Measurements from ENCODE around the gene CFAP99. TPM values are rescaled to one million over a fixed set of nuclear protein-coding genes. Genes with fewer than 3 reads are reported as not detected.

The CFAP99 gene
- total RNA-seq, 2 experiments from 2014 or later = not detected

DNA sequence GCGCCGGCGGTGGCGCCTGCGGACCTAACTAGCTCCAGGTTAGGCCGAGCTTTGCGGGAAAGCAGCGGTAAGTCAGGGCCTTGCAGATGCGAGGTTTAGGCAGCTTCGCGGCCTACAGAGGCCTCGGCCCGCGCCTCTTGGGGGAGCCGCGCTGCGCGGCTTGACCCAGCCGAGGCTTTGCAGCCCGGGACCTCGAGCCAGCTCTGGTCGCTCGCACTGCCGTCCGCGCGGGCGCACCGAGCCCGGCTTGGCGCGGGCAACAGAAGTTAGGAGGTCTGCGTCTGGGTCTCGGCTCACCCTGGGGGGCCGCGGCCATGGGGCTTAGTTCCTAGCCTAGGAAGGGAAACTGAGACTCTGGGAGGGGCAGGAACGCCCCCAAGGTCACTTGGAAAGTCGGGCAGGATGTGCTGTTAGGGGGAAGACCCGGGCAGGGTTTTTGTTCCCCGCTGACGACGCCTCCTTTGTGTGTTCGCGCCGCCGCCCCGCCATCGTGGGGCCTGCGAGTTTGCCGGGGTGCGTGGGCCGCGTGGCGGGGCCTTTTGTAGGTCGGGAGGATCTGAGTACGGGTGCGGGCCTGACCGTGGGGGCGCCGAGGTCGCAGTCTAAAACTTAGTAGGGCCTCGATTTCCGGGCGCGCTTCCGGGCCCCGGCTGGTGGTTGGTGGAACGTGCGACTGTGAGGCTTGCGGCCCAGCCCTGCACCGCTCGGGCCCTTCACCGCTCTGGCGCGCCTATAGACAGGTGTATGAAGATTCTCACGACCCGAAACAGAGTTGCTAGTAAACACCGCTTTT, 50.6 kb downstream of the CFAP99 start:
- POLR2A ChIA-PET = interaction anchor here (0.6 to 3.1 kb wide), 26 partner anchors 9 to 756 kb away, joined by 3 to 39 read pairs (median 4); partner anchors contain the start of genes CFAP99, FAM193A, MXD4 and NSD2
- Mint-ChIP-seq H3K9me3 (ENCODE audit: insufficient read depth) (no peaks in the 10 kb centered on the region), H3K4me1 (ENCODE audit: low read depth) (peaks cover 43% of the 10 kb centered on the region), H3K36me3 (ENCODE audit: low read depth) (peaks cover 51% of the 10 kb centered on the region), H3K27me3 (ENCODE audit: low read depth) (peaks cover 2% of the 10 kb centered on the region), H3K4me3 (peak overlapping the region; percentile 99), H3K27ac (peak overlapping the region; percentile 99)
- ATAC-seq = peak; percentile 63
- peak; percentile 85 for DNase-seq
- CTCF ChIA-PET = interaction anchor here (0.7 to 3.2 kb wide), 14 partner anchors 10 to 485 kb away, joined by 3 to 15 read pairs (median 4); partner anchors contain the start of genes CFAP99, FAM193A, HAUS3 and NELFA

DNA sequence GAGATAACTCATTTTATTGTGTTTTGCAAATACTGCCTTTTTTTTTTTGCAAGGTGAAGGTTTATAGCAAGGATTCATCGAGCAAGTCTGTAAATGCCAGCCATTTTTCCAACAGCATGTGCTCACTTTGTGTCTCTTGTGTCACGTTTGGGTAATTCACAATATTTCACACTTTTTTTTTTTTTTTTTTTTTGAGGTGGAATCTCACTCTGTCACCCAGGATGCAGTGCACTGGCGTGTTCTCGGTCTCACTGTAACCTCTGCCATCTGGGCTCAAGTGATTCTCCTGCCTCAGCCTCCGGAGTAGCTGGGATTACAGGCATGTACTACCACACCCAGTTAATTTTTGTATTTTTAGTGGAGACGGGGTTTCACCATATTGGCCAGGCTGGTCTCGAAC, 52.0 kb downstream of the CFAP99 start:
- H3K4me3 Mint-ChIP-seq = peak overlapping the region; percentile 99
- peak overlapping the region; percentile 99 for H3K27ac Mint-ChIP-seq
- H3K27me3 Mint-ChIP-seq (ENCODE audit: low read depth) = no peaks in the 10 kb centered on the region
- POLR2A ChIA-PET = interaction anchor here (2.1 to 3.1 kb wide), 2 partner anchors 13 to 66 kb away, joined by 13 to 17 read pairs; partner anchors contain the start of gene FAM193A
- peaks cover 63% of the 10 kb centered on the region for H3K36me3 Mint-ChIP-seq (ENCODE audit: low read depth)
- H3K4me1 Mint-ChIP-seq (ENCODE audit: low read depth) = peaks cover 48% of the 10 kb centered on the region
- H3K9me3 Mint-ChIP-seq (ENCODE audit: insufficient read depth) = no peaks in the 10 kb centered on the region
- ATAC-seq (no peak), DNase-seq (no peak)
- CTCF ChIA-PET = interaction anchor here (3.2 kb wide), 1 partner anchor 14 kb away, joined by 15 read pairs; no protein-coding TSS in a partner anchor

DNA sequence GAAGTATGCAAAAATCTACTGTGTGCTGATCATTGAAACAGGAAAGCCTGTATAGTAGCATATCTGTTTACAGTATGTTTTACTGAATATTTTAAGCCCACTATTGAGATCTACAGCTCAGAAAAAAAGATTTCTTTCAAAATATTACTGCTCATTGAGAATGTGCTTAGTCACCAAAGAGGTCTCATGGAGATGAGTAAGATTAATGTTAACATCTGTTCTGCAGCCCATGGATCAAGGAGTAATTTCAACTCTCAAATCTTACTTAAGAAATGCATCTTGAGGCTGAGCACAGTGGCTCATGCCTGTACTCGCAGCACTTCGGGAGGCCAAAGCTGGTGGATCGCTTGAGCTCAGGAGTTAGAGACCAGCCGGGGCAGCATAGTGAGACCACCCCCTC, 53.4 kb downstream of the CFAP99 start:
- ATAC-seq (no peak), DNase-seq (no peak)
- no peaks in the 10 kb centered on the region for H3K9me3 Mint-ChIP-seq (ENCODE audit: insufficient read depth)
- ChIA-PET POLR2A (interaction anchor here (0.9 kb wide), 1 partner anchor 9 kb away, joined by 3 read pairs; no protein-coding TSS in a partner anchor), CTCF (interaction anchor here (1.1 kb wide), 1 partner anchor 252 kb away, joined by 3 read pairs; no protein-coding TSS in a partner anchor)
- H3K4me3 Mint-ChIP-seq = no peak overlapping the region
- peaks cover 71% of the 10 kb centered on the region for H3K36me3 Mint-ChIP-seq (ENCODE audit: low read depth)
- no peaks in the 10 kb centered on the region for H3K27me3 Mint-ChIP-seq (ENCODE audit: low read depth)
- H3K4me1 Mint-ChIP-seq (ENCODE audit: low read depth) = peaks cover 52% of the 10 kb centered on the region
- H3K27ac Mint-ChIP-seq = no peak overlapping the region

DNA sequence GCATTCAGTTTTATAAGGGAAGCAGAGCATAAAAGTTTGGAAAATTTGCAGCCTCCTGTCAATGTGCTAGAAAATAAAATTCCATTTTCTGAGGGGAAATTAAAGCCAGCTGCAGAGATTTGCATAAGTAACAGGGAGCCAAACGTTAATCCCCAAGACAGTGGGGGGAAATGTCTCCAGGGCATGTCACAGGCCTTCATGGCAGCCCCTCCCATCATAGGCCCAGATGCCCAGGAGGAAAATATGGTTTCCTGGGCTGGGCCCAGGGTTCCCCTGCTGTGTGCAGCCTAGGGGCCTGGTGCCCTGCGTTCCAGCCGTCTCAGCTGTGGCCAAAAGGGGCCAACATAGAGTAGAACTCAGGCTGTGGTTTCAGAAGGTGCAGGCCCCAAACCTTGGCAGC, 59.5 kb downstream of the CFAP99 start:
- Mint-ChIP-seq H3K9me3 (ENCODE audit: insufficient read depth) (no peaks in the 10 kb centered on the region), H3K4me1 (ENCODE audit: low read depth) (peaks cover 75% of the 10 kb centered on the region), H3K4me3 (no peak overlapping the region), H3K27ac (no peak overlapping the region), H3K27me3 (ENCODE audit: low read depth) (no peaks in the 10 kb centered on the region), H3K36me3 (ENCODE audit: low read depth) (peaks cover 72% of the 10 kb centered on the region)
- POLR2A ChIA-PET = interaction anchor here (1.2 kb wide), 1 partner anchor 10 kb away, joined by 5 read pairs; the partner anchor contains the start of gene RNF4
- CTCF ChIA-PET = no interaction called here
- ATAC-seq = no peak
- DNase-seq = no peak

DNA sequence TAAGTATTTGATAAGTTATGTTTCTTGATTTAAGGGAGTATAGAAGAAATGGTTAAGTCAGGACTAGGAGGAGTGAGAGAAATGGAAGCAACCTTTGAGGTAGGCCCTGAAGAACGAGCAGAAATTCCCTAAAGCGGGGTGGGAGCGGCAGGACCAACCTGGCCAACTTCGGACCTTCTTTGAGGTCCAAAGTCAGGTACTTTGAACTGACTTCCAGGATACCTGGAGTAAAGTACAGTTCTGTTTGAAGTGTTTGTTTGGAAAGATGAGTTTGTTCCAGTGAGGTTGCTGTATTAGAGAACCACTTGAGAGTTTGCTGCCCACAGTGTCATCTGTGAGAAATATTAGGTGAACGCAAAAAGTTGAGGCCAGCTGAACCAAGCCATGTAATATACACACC, 61.9 kb downstream of the CFAP99 start:
- Mint-ChIP-seq H3K4me3 (no peak overlapping the region), H3K36me3 (ENCODE audit: low read depth) (peaks cover 64% of the 10 kb centered on the region), H3K27ac (no peak overlapping the region), H3K9me3 (ENCODE audit: insufficient read depth) (no peaks in the 10 kb centered on the region), H3K4me1 (ENCODE audit: low read depth) (peaks cover 89% of the 10 kb centered on the region), H3K27me3 (ENCODE audit: low read depth) (no peaks in the 10 kb centered on the region)
- ChIA-PET POLR2A (no interaction called here), CTCF (no interaction called here)
- DNase-seq = no peak
- ATAC-seq = no peak

DNA sequence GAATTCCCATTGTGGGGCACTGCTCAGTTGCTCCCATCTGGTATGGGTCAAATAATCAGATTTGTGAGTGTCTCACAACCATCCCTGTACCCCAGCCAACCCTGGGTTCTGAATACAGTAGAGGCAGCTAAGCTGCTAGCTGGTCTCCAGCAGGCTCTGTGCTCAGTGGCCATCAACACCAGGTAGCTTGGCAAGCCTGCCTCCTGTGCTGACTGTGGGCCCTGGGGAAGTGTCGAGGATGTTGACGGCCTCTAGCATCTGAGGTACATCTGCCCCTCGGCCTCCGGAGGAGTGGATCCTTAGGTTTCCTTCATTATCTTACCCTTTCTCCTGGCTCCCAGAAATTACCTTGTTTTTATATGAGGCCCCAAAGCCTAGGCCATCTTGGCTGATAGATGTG, 63.4 kb downstream of the CFAP99 start:
- H3K9me3 Mint-ChIP-seq (ENCODE audit: insufficient read depth) = no peaks in the 10 kb centered on the region
- peaks cover 60% of the 10 kb centered on the region for H3K36me3 Mint-ChIP-seq (ENCODE audit: low read depth)
- H3K27me3 Mint-ChIP-seq (ENCODE audit: low read depth) = no peaks in the 10 kb centered on the region
- H3K4me1 Mint-ChIP-seq (ENCODE audit: low read depth) = peaks cover 94% of the 10 kb centered on the region
- ChIA-PET POLR2A (interaction anchor here (3.5 to 4.5 kb wide), 2 partner anchors 12 to 14 kb away, joined by 13 to 39 read pairs; partner anchors contain the start of gene RNF4), CTCF (interaction anchor here (1.0 to 1.2 kb wide), 2 partner anchors 12 to 13 kb away, joined by 3 to 4 read pairs; partner anchors contain the start of gene RNF4)
- H3K27ac Mint-ChIP-seq = peak overlapping the region; percentile 88
- H3K4me3 Mint-ChIP-seq = no peak overlapping the region
- ATAC-seq (no peak), DNase-seq (no peak)

DNA sequence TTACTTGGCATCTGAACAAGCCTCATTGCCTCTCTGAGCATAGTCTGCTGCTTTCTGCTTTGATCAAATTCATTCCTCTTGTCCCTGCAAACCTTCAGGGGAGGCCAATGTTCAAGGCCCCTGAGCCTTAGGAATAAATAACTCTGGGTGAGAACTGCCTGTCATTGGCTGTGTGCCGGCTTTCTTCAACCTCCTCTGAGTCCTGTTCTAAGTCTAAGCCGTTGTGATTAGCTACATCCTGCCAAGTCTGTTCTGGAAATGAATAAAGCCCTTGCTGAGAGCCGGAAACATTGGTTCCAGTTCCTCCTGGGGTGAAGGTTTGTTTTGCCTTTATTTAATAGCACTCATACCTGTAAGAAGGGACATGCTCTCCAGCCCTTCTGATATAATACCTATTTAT, 63.9 kb downstream of the CFAP99 start:
- Mint-ChIP-seq H3K27me3 (ENCODE audit: low read depth) (no peaks in the 10 kb centered on the region), H3K4me1 (ENCODE audit: low read depth) (peaks cover 92% of the 10 kb centered on the region), H3K4me3 (peak overlapping the region; percentile 35), H3K9me3 (ENCODE audit: insufficient read depth) (no peaks in the 10 kb centered on the region), H3K27ac (peak overlapping the region; percentile 88), H3K36me3 (ENCODE audit: low read depth) (peaks cover 57% of the 10 kb centered on the region)
- ChIA-PET CTCF (interaction anchor here (1.0 to 1.5 kb wide), 3 partner anchors 13 to 262 kb away, joined by 3 to 4 read pairs (median 4); partner anchors contain the start of gene RNF4), POLR2A (interaction anchor here (3.5 to 4.5 kb wide), 2 partner anchors 12 to 14 kb away, joined by 13 to 39 read pairs; partner anchors contain the start of gene RNF4)
- no peak for ATAC-seq
- DNase-seq = no peak

DNA sequence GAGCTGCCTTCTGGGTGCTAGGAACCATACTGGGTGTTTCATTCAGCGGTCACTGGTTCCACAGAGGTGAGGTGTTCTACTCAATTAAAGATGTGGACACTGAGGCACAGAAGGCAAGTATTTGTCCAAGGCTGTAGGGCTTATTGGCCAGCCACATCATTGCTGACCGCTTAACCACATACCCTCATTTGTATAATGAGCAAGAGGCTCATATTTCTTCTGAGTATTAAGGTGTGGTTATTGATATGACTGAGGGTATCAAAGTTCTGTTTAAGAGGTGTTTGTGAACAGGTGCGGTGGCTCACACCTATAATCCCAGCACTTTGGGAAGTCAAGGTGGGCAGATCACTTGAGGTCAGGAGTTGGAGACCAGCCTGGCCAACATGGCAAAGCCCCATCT, 64.5 kb downstream of the CFAP99 start:
- CTCF ChIA-PET = interaction anchor here (1.2 to 1.5 kb wide), 2 partner anchors 15 to 263 kb away, joined by 3 to 4 read pairs; partner anchors contain the start of gene RNF4
- DNase-seq = no peak
- Mint-ChIP-seq H3K4me1 (ENCODE audit: low read depth) (peaks cover 92% of the 10 kb centered on the region), H3K27ac (no peak overlapping the region), H3K36me3 (ENCODE audit: low read depth) (peaks cover 56% of the 10 kb centered on the region), H3K9me3 (ENCODE audit: insufficient read depth) (no peaks in the 10 kb centered on the region), H3K4me3 (no peak overlapping the region), H3K27me3 (ENCODE audit: low read depth) (no peaks in the 10 kb centered on the region)
- POLR2A ChIA-PET = interaction anchor here (3.5 to 4.5 kb wide), 2 partner anchors 13 to 15 kb away, joined by 13 to 39 read pairs; partner anchors contain the start of gene RNF4
- no peak for ATAC-seq

DNA sequence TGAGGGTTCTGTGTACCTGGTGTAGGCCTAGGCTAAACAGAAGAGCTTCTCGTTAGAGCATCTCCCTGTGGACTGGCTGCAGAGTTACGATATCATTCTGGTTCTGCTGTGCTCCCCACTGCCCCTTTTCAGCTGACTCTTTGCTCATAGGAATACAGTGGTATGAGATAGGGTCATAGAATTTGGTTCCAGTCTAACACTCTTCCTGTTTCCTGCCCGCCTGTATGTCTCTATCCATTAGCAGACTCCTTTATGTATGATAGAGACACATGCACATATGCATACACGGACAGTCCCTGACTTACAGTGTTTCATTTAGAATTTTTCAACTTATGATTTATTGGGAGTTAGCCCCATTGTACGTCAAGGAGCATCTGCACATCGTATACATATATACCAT, 65.4 kb downstream of the CFAP99 start:
- no peak for ATAC-seq
- CTCF ChIA-PET = interaction anchor here (2.3 to 2.5 kb wide), 3 partner anchors 15 to 264 kb away, joined by 10 to 15 read pairs (median 14); partner anchors contain the start of genes FAM193A and RNF4
- peak overlapping the region; percentile 34 for H3K4me3 Mint-ChIP-seq
- H3K27ac Mint-ChIP-seq = peak overlapping the region; percentile 48
- POLR2A ChIA-PET = interaction anchor here (3.5 to 4.5 kb wide), 2 partner anchors 14 to 16 kb away, joined by 13 to 39 read pairs; partner anchors contain the start of gene RNF4
- DNase-seq = no peak
- no peaks in the 10 kb centered on the region for H3K9me3 Mint-ChIP-seq (ENCODE audit: insufficient read depth)
- peaks cover 86% of the 10 kb centered on the region for H3K4me1 Mint-ChIP-seq (ENCODE audit: low read depth)
- H3K27me3 Mint-ChIP-seq (ENCODE audit: low read depth) = no peaks in the 10 kb centered on the region
- H3K36me3 Mint-ChIP-seq (ENCODE audit: low read depth) = peaks cover 52% of the 10 kb centered on the region

DNA sequence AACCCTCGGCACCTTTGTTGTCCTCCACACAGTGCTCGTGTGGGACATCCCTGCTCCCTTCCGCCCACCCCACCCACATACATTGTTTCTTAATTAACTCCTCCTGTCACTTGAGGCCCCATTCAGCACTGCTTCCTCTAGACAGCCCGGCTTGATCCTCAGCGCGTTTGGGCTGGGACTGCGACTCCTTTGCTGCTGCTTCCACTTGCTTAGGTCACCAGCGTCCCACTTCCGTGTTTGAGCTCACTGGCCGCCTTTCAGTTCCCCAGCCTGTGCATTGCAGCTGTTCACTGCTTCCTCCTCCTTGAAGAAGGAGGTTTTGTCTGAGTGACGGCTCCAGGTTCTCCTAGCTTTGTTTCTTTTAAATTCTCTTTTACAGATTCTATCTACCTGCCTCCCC, 66.2 kb downstream of the CFAP99 start:
- Mint-ChIP-seq H3K4me3 (peak overlapping the region; percentile 38), H3K27me3 (ENCODE audit: low read depth) (no peaks in the 10 kb centered on the region), H3K9me3 (ENCODE audit: insufficient read depth) (no peaks in the 10 kb centered on the region), H3K4me1 (ENCODE audit: low read depth) (peaks cover 83% of the 10 kb centered on the region), H3K27ac (peak overlapping the region; percentile 83), H3K36me3 (ENCODE audit: low read depth) (peaks cover 50% of the 10 kb centered on the region)
- ChIA-PET POLR2A (interaction anchor here (0.6 to 4.5 kb wide), 7 partner anchors 11 to 448 kb away, joined by 3 to 39 read pairs (median 3); partner anchors contain the start of genes FAM193A, RNF4 and TNIP2), CTCF (interaction anchor here (2.3 to 2.5 kb wide), 3 partner anchors 16 to 264 kb away, joined by 10 to 15 read pairs (median 14); partner anchors contain the start of genes FAM193A and RNF4)
- DNase-seq (peak; percentile 87), ATAC-seq (peak; percentile 93)

DNA sequence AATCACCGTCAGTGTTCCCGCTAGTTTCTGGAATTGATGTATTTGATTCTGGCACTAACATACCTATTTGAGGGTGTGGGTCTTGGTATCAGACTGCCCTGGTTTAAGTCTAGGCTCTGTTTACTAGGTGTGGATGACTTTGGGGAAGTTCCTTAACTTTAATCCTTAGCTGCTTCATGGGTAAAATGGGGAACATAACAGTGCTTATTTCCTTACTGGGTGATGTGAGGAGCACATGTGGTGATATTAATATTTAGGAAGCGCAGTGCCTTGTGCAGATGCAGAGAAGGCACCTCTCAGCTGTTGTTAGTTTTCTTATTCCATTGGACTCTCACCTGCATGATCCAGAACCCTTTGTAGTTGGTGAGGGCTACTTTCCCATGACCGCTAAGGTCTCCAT, 67.2 kb downstream of the CFAP99 start:
- POLR2A ChIA-PET = interaction anchor here (2.7 to 4.5 kb wide), 2 partner anchors 17 to 18 kb away, joined by 14 to 39 read pairs; partner anchors contain the start of gene RNF4
- ATAC-seq (no peak), DNase-seq (no peak)
- no peak overlapping the region for H3K4me3 Mint-ChIP-seq
- no peaks in the 10 kb centered on the region for H3K27me3 Mint-ChIP-seq (ENCODE audit: low read depth)
- H3K4me1 Mint-ChIP-seq (ENCODE audit: low read depth) = peaks cover 81% of the 10 kb centered on the region
- CTCF ChIA-PET = interaction anchor here (1.3 to 2.5 kb wide), 4 partner anchors 10 to 265 kb away, joined by 4 to 15 read pairs (median 12); partner anchors contain the start of genes FAM193A and RNF4
- H3K9me3 Mint-ChIP-seq (ENCODE audit: insufficient read depth) = no peaks in the 10 kb centered on the region
- peaks cover 54% of the 10 kb centered on the region for H3K36me3 Mint-ChIP-seq (ENCODE audit: low read depth)
- H3K27ac Mint-ChIP-seq = no peak overlapping the region
